NCI-H82 treated with DMSO at 0.1 percent for 48 hours (cell line): ENCODE measurements around the gene IDUA.

Experiments used
- DNase-seq: peaks from one replicate; lab custom pipeline; 2025; ENCODE audit not compliant: unreplicated experiment; lab: John Stamatoyannopoulos, UW

The IDUA gene

DNA sequence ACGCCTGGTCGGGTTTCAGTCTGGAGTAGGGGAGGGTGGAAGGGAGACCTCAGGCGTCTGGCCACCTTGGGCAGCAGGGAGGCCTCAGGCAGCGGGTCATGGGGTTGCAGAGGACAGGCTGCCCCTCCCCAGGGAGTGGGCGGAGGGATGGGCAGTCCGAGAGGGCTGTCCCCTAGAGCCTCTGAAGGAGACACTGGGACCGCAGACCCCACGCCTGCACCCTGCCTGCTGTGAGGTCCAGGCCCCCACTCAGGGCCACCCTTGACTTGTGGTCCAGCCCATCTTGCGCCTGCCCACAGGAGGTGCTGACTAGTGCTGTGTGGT lies 41.0 kb downstream of the IDUA start:
- no peak for DNase-seq

DNA sequence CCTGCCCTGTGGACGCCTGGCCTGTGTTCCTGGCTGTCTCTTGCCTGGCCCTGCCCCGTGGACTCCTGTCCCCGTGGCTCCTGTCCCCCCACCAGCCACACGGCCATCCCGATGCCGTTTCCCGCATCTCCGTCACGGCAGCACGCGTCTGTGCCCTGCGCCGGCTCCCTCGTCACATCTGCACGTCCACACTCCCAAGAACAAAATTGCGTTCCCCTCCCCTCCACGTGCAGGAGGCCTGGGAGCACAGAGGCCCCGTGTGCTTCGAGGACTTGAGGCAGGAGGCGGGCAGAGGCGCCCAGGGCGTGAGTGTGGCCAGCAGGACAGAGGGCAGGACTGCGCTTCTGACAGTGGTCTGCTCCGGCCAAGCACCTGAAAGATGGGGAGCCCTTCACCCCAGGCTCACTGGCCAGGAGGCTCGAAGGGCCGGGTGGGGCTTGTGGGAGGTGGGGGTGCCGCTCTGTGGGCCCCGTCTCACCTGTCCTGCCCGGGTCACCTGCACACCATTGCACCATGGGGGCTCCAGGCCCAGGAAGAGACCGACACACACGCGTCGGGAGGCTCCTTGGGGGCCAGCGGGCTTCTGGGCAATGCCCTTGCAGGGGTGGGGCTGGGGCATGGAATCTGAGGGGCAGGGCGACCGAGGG lies 41.9 kb downstream of the IDUA start:
- DNase-seq = no peak

- no peak for DNase-seq
Observed at GRCh38 chr4:1029529-1029928, 42.7 kb downstream of the IDUA start.

DNA sequence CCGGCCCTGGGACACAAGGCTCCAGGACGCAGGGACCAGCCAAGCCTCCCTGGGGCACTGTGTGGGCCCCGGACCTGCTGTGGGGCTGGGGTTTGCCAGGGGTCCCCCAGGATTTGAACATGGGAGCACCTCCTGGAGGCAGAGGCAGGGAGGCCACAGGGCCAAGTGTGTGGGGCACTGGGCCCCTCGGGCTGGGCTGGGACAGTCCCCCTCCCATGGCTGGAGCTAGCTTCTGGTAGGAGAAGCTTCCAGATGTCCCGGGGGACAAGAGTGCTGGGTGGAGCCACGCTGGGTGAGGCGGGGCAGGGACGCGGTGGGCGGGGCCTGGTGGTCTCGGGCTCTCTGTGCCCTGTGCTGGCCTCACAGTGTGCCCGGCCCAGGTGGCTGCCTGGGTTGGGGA lies 43.2 kb downstream of the IDUA start:
- DNase-seq = no peak

- no peak for DNase-seq
Observed at GRCh38 chr4:1030559-1030958, 43.7 kb downstream of the IDUA start.

DNA sequence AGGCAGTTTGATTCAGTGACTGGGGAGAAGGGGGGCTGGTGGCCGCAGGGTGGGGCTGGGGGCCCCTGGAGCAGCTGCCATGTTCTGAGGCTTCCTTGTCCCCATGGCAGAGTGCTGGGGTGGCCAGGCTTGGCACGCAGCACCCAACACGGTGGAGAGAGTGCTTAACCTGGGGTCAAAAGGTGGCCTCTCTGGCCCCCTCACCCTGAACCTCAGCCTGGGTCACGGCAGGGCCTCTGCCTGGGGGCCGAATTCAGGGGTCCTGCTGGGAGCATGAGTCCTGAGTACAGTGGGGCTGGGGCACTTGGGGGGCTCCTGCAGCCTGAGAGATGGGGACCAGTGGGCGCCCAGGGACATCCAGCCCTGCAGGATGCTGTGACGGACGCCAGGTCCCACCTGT lies 44.5 kb downstream of the IDUA start:
- DNase-seq = no peak

DNA sequence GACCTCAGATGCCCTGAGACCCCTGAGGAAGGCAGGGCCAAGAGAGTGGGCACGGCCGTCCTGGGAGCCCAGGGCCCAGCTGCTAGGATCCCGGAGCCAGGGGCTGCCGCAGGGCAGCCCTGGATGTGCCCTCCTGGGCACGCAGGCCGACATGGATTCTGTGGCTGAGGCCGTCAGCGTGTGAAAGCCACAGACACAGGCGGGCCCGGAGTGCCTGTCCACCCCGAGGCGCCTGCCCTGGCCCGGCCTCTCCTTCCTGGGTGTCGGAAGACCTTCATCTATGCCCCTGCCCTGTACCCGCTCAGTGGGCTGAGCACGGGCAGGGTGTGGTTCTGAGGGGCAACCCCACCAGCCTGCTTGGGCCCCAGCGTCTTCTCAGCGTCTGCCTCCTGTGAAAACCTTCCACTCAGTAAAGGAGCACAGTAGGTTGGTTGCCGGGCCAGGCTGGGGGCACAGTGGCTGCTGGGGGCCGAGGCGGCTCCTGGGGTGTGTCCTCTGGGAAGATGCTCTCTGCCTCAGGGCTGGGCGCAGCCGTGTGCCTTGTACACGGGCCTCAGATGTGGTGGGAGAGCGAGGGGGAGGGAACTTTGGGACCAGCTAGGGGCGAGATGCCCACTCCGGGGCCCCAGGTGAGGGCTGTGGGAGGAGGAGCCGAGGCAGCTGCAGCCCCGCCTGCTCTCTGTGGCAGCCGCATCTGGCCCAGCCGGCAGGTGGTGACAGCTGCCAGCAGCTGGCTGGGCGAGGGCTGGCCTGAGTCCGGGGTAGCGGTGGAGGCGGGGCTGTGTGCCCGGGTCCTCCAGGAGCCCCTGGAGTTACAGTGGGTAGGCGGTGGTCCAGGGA lies 45.3 kb downstream of the IDUA start:
- DNase-seq = no peak

GRCh38 chr4:1032861-1033260 lies 46.0 kb downstream of the IDUA start:
- no peak for DNase-seq

DNA sequence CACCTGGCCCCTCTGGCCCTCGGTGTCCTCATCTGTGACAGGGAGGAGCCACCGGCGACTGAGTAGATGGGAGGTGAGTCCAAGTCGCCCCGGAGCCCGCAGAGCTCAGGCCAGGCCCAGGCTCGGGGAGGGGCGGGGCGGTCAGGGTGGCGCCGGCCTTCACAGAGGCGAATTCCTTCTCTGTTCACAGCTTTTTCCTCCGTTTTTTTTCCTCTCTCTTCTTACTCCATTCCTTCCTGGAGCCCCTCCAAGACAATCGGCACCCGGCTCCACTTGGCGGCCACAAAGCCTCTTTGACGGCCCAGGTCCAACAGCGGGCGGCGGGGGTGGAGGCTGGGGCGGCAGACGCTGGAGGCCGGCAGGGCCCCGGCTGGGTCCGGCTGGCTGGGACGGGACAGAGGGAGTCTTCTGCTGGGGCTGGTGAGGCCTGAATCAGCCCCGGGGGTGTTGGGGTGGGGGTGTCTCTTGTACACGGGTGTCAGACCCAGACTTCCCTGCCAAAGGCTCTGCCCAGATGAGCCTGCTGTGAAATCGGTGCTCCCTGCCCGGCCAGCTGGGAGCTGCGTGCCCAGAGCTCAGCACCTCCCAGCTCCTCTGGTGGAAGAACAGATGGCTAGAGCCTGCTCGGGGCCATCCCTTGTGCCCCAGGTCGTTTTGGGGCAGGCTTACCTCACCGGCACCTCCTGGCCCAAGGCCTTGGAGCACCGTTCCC lies 47.2 kb downstream of the IDUA start:
- DNase-seq = no peak

GRCh38 chr4:1035510-1035909 lies 48.7 kb downstream of the IDUA start:
- no peak for DNase-seq

- DNase-seq = no peak
Observed at GRCh38 chr4:1036095-1036494, 49.3 kb downstream of the IDUA start.

GRCh38 chr4:1036976-1037810 lies 50.3 kb downstream of the IDUA start:
- no peak for DNase-seq

DNA sequence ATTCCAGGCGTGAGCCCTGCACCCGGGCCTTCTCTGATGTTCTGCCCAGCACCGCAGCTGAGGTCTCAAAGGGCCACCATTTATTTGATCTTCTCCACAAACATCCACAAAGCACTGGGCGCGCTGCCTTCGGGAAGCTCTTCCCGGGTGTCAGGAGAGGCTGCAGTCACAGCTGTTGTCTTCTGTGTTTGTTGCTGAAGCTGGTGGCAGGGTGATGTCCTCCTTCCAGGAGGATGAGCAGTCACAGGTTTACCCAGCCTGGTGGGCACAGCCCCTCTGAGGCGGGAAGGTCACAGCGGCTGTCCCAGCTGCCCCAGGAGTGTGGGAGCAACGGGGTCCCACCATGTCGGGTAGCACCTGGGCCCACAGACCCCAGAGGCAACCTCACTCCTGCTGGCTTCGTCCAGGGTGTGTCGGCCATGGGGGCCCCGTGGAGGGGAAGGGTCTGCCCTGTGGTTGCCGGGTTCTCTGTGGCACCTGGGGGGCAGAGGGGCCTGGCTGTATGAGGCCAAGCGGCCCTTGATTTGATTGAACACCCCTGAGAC lies 52.2 kb downstream of the IDUA start:
- no peak for DNase-seq

DNA sequence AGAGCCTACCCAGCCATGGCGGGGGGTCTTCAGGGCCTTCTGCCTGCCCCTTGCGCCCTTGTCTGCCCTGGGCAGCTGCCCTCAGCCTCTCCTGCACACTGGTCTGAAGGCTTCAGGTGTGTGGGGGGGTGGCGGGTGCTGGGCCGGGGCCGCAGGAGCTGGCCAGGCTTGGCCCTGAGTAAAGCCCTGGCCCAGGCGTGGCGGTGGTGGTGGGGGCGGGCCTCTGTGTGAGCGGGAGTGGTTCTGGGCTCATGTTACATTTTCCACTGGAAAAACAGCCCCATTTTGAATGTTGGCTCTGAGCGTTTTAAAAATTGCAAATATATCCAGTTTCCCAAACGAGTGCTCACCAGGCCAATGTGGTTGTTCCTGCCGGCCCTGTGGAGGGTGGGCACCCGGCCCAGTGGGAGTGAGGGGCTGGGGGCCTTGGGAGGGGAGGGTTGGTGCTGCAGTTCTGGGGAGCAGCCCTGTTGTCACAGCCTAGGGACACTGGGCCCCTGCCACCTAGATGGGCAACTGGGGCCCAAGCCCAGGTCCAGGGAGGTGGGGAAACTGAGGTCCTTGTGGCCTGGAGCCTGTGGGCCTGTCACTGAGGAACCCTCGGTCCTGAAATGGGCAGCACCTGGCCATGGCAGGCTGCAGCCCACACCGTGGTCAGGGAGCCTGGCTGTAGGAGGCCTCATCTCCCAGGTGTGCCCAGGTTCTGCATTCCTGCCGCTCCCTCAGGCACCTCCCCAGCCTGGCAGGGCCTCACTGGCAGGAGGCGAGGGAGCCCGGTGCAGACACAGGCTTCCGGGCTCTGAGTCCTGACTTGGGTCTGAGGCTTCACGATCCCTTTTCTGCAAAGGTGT lies 52.9 kb downstream of the IDUA start:
- no peak for DNase-seq

- no peak for DNase-seq
Observed at GRCh38 chr4:1040344-1041146, 53.7 kb downstream of the IDUA start.

GRCh38 chr4:1041147-1041935 lies 54.5 kb downstream of the IDUA start:
- DNase-seq = no peak

DNA sequence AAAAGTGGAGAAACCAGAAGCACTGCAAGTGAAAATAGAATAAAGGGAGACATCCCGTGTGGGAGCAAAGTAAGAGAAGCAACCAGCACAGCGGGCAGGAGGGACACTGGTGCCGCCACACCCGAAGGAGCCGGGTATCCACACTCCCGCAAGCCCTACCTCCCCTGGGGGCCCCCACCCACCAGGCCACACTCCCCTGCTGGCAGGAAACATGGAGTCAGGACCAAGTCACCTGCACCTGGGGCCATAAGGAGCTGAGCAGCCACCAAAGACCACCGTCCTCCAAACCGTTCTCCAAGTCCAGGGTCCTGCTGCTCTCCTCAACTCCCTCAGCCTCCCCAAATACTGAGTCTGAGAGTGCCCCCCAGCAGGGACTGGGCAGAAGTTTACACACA lies 55.1 kb downstream of the IDUA start:
- no peak for DNase-seq

- no peak for DNase-seq
Observed at GRCh38 chr4:1042352-1043055, 55.7 kb downstream of the IDUA start.
